Keratinocyte (primary cell): ENCODE measurements around the gene PRKCE. TPM values are rescaled to one million over a fixed set of nuclear protein-coding genes. Genes with fewer than 3 reads are reported as not detected.

ENCODE experiments used
- DNase-seq: peaks from one replicate; pipeline ENCODE4 v3.0.0-alpha.2; 2011; ENCODE audit warnings: low read depth, missing footprints, low spot score
- FAIRE-seq: peaks from 2 replicates; lab custom pipeline; 2011; peaks lifted over from hg19 to GRCh38; lab: Jason Lieb, UNC
- H2AFZ ChIP-seq: 2 replicates; pipeline ENCODE4 v1.6.0; 2012; ENCODE audit warnings: low read length, control low read depth, inconsistent platforms; ENCODE audit not compliant: control insufficient read depth
- H3K27ac ChIP-seq: 2 replicates; pipeline ENCODE4 v1.5.1; 2011; ENCODE audit warnings: low read length; ENCODE audit not compliant: control insufficient read depth, insufficient read depth
- H3K27me3 ChIP-seq: 3 replicates; pipeline ENCODE4 v1.6.0; 2011; ENCODE audit warnings: low read length; ENCODE audit not compliant: control insufficient read depth, insufficient read depth; ENCODE audit errors: extremely low read depth
- H3K36me3 ChIP-seq, 2 experiments: 2 replicates in 1 of 2; 3 replicates in 1 of 2; pipeline ENCODE4 v1.5.1; 2011; ENCODE audit warnings: low read length in 2 of 2, mild to moderate bottlenecking in 1 of 2; ENCODE audit not compliant: control insufficient read depth in 2 of 2, insufficient read depth in 2 of 2; ENCODE audit errors: extremely low read depth in 1 of 2
- H3K4me1 ChIP-seq: 3 replicates; pipeline ENCODE4 v1.5.1; 2011; ENCODE audit warnings: low read length; ENCODE audit not compliant: control insufficient read depth, insufficient read depth; ENCODE audit errors: extremely low read depth
- H3K4me2 ChIP-seq: 3 replicates; pipeline ENCODE4 v1.6.0; 2011; ENCODE audit warnings: low read depth, low read length; ENCODE audit not compliant: control insufficient read depth, insufficient read depth; ENCODE audit errors: extremely low read depth
- H3K4me3 ChIP-seq, 3 experiments: fragments of 200-600 bp in 1 of 3; sonication (generic) in 1 of 3; 2 replicates in 2 of 3; 3 replicates in 1 of 3; pipeline ENCODE4 v1.5.1; 2011 to 2016; ENCODE audit warnings: low read length in 3 of 3, mild to moderate bottlenecking in 3 of 3, control low read depth in 2 of 3, inconsistent platforms in 1 of 3, low read depth in 1 of 3, mixed read lengths in 1 of 3, mixed run types in 1 of 3, moderate library complexity in 1 of 3; ENCODE audit not compliant: control insufficient read depth in 2 of 3, insufficient read depth in 2 of 3; ENCODE audit errors: extremely low read depth in 1 of 3
- H3K79me2 ChIP-seq: 2 replicates; pipeline ENCODE4 v1.6.0; 2012; ENCODE audit warnings: low read length; ENCODE audit not compliant: control insufficient read depth, insufficient read depth
- H3K9ac ChIP-seq: 3 replicates; pipeline ENCODE4 v1.6.0; 2011; ENCODE audit warnings: low read length; ENCODE audit not compliant: control insufficient read depth, insufficient read depth; ENCODE audit errors: extremely low read depth
- H3K9me1 ChIP-seq: 3 replicates; pipeline ENCODE4 v1.6.0; 2011; ENCODE audit warnings: low read length; ENCODE audit not compliant: control insufficient read depth, insufficient read depth; ENCODE audit errors: extremely low read depth
- H3K9me3 ChIP-seq: 2 replicates; pipeline ENCODE4 v1.5.1; 2012; ENCODE audit warnings: low read depth, low read length; ENCODE audit not compliant: control insufficient read depth
- H4K20me1 ChIP-seq: 3 replicates; pipeline ENCODE4 v1.6.0; 2011; ENCODE audit warnings: low read length; ENCODE audit not compliant: control insufficient read depth, insufficient read depth; ENCODE audit errors: extremely low read depth
- EZH2 ChIP-seq: IDR thresholded peaks from one replicate; pipeline ENCODE4 v1.6.1; 2012; ENCODE audit warnings: inconsistent platforms, mild to moderate bottlenecking, low read length, moderate library complexity
- dilution Hi-C: fragments of 300-500 bp; cut with MboI; formaldehyde crosslinking; loops from one replicate; pipeline ENCODE4 v1.7.0; 2020; ENCODE audit warnings: low sequenced_read_pairs; ENCODE audit not compliant: extremely low pct_ligation_motif_present
- polyA plus RNA-seq, 5 experiments: library from polyadenylated mRNA; depleted of rRNA in 3 of 5; stranded (reverse) in 3 of 5; stranded (forward) in 1 of 5; unstranded in 1 of 5; fragments of >200 nt; gene quantifications; 1 replicate in 1 of 5; 2 replicates in 3 of 5; 3 replicates in 1 of 5; pipeline versions ENCODE4 v1.2.1 to v1.2.3, GENCODE V29; 2011 to 2012; ENCODE audit warnings: missing spikeins in 2 of 5, low read depth in 1 of 5, low replicate concordance in 1 of 5
- TF ChIP-seq, protein P1 (sequence below), 3 experiments: IDR thresholded peaks in 1 of 3; conservative IDR thresholded peaks in 1 of 3; optimal IDR thresholded peaks in 1 of 3; 2 replicates in 2 of 3; 3 replicates in 1 of 3; pipeline versions ENCODE3 to v1.5.1; 2011; ENCODE audit warnings: low read length in 3 of 3, mild to moderate bottlenecking in 3 of 3, moderate library complexity in 2 of 3, control low read depth in 1 of 3, inconsistent platforms in 1 of 3; ENCODE audit not compliant: insufficient read depth in 2 of 3; ENCODE audit errors: extremely low read depth in 1 of 3

PRKCE gene
- polyA plus RNA-seq, 1 donor (not counting 4 experiments of a cell fraction or from before 2014, with no cell fraction given) = 2.0 TPM

GRCh38 chr2:46001290-46001689, 349.8 kb downstream of the PRKCE start:
- dilution Hi-C loops = no loop called here
- no peak overlapping the region for H3K27ac ChIP-seq
- TF ChIP-seq, protein P1, sequence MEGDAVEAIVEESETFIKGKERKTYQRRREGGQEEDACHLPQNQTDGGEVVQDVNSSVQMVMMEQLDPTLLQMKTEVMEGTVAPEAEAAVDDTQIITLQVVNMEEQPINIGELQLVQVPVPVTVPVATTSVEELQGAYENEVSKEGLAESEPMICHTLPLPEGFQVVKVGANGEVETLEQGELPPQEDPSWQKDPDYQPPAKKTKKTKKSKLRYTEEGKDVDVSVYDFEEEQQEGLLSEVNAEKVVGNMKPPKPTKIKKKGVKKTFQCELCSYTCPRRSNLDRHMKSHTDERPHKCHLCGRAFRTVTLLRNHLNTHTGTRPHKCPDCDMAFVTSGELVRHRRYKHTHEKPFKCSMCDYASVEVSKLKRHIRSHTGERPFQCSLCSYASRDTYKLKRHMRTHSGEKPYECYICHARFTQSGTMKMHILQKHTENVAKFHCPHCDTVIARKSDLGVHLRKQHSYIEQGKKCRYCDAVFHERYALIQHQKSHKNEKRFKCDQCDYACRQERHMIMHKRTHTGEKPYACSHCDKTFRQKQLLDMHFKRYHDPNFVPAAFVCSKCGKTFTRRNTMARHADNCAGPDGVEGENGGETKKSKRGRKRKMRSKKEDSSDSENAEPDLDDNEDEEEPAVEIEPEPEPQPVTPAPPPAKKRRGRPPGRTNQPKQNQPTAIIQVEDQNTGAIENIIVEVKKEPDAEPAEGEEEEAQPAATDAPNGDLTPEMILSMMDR (optimal IDR thresholded peaks at IDR 0.05 in 1 of 3, IDR thresholded peaks at IDR 0.05 in 1 of 3, conservative IDR thresholded peaks at IDR 0.05 in 1 of 3; ENCODE audit: extremely low read depth in 1 of 3, insufficient read depth in 2 of 3, low read length in 3 of 3) = no peak
- no peak for TF ChIP-seq EZH2

GRCh38 chr2:46001741-46002506, 350.4 kb downstream of the PRKCE start:
- Histone ChIP-seq H3K27ac (no peak overlapping the region), H2AFZ (no peak overlapping the region), H3K9ac (no peak overlapping the region), H3K9me1 (no peaks in the 10 kb centered on the region), H4K20me1 (no peaks in the 10 kb centered on the region), H3K4me3 (no peak overlapping the region), H3K9me3 (no peaks in the 10 kb centered on the region), H3K4me2 (no peak overlapping the region), H3K79me2 (no peaks in the 10 kb centered on the region), H3K36me3 (no peaks in the 10 kb centered on the region), H3K4me1 (no peaks in the 10 kb centered on the region), H3K27me3 (no peaks in the 10 kb centered on the region)
- FAIRE-seq = no peak
- TF ChIP-seq, protein P1 (optimal IDR thresholded peaks at IDR 0.05 in 1 of 3, IDR thresholded peaks at IDR 0.05 in 1 of 3, conservative IDR thresholded peaks at IDR 0.05 in 1 of 3; ENCODE audit: extremely low read depth in 1 of 3, insufficient read depth in 2 of 3, low read length in 3 of 3) = no peak
- TF ChIP-seq EZH2 = no peak
- no peak for DNase-seq
- dilution Hi-C loops = no loop called here

More at GRCh38 chr2:46001290-46001689, 349.8 kb downstream of the PRKCE start:
- no peaks in the 10 kb centered on the region for H3K9me3 ChIP-seq
- no peaks in the 10 kb centered on the region for H4K20me1 ChIP-seq
- H3K4me3 ChIP-seq = no peak overlapping the region
- H3K9me1 ChIP-seq = no peaks in the 10 kb centered on the region
- no peaks in the 10 kb centered on the region for H3K4me1 ChIP-seq
- H3K36me3 ChIP-seq = no peaks in the 10 kb centered on the region
- FAIRE-seq = no peak
- H3K27me3 ChIP-seq = no peaks in the 10 kb centered on the region
- H3K79me2 ChIP-seq = no peaks in the 10 kb centered on the region
- H3K9ac ChIP-seq = no peak overlapping the region
- no peak overlapping the region for H3K4me2 ChIP-seq
- H2AFZ ChIP-seq = no peak overlapping the region
- no peak for DNase-seq
